A549 (cell line): ENCODE measurements around the gene EPHB1. TPM values are rescaled to one million over a fixed set of nuclear protein-coding genes. Genes with fewer than 3 reads are reported as not detected.

ENCODE experiments used
- ATAC-seq, 2 experiments: fragments of 200-7000 bp in 1 of 2; fragments of >200 bp in 1 of 2; cut with Nextera tagmentation in 1 of 2; cut with Tn5 transposase in 1 of 2; 3 replicates each; pipeline versions ENCODE4 v1.8.0 to v1.9.1; 2018 to 2020; ENCODE audit warnings: mild to moderate bottlenecking in 1 of 2, moderate library complexity in 1 of 2
- CTCF ChIA-PET: fragments of 300-600 bp; sonication (Branson Sonifier 250); formaldehyde crosslinking; extraction: SDS; loops from one replicate; lab custom pipeline; 2021; ENCODE audit warnings: antibody characterized with exemption, inconsistent platforms; lab: Yijun Ruan, JAX
- POLR2A ChIA-PET: fragments of 350-600 bp; formaldehyde crosslinking; extraction: SDS; loops from one replicate; lab custom pipeline; 2021; ENCODE audit warnings: antibody characterized with exemption, inconsistent platforms; lab: Yijun Ruan, JAX
- DNase-seq, 2 experiments: peaks; one replicate each; pipeline versions ENCODE4 v3.0.0 to v3.0.0-alpha.2; 2011 to 2016; ENCODE audit warnings: low read depth in 1 of 2, low spot score in 1 of 2
- FAIRE-seq: peaks from 2 replicates; lab custom pipeline; 2011; peaks lifted over from hg19 to GRCh38; lab: Jason Lieb, UNC
- H3K27ac ChIP-seq, 2 experiments: fragments of >200 bp; sonication (Bioruptor Twin); formaldehyde crosslinking; 3 replicates each; pipeline ENCODE4 v1.5.1; 2016 to 2017
- H3K4me1 ChIP-seq: fragments of >200 bp; sonication (Bioruptor Twin); formaldehyde crosslinking; 3 replicates; pipeline ENCODE4 v1.6.1; 2016
- H3K4me2 ChIP-seq: fragments of >200 bp; sonication (Bioruptor Twin); formaldehyde crosslinking; 3 replicates; pipeline ENCODE4 v1.6.1; 2016
- H3K4me3 ChIP-seq: fragments of >200 bp; sonication (Bioruptor Twin); formaldehyde crosslinking; 3 replicates; pipeline ENCODE4 v1.5.1; 2016
- H3K9me3 ChIP-seq: fragments of >200 bp; sonication (Bioruptor Twin); formaldehyde crosslinking; 3 replicates; pipeline ENCODE4 v1.6.1; 2016
- CBX8 ChIP-seq: fragments of 200-600 bp; sonication (generic); IDR thresholded peaks from 2 replicates; pipeline ENCODE4 v1.6.1; 2016
- CEBPB ChIP-seq, 2 experiments: fragments of >200 bp in 1 of 2; sonication (Bioruptor Twin) in 1 of 2; formaldehyde crosslinking in 1 of 2; IDR thresholded peaks; 2 replicates each; pipeline ENCODE4 v1.6.1; 2012 to 2016
- CHD4 ChIP-seq: fragments of 200-600 bp; sonication (generic); IDR thresholded peaks from 2 replicates; pipeline ENCODE4 v1.6.1; 2016; ENCODE audit warnings: antibody characterized with exemption, mild to moderate bottlenecking, borderline replicate concordance
- CTCF ChIP-seq: fragments of >200 bp; sonication (Bioruptor Twin); formaldehyde crosslinking; IDR thresholded peaks from 3 replicates; pipeline ENCODE4 v1.5.1; 2016
- EHF ChIP-seq: fragments of 250-450 bp; sonication (Bioruptor Pico); IDR thresholded peaks from 2 replicates; pipeline ENCODE4 v1.5.0; 2020; ENCODE audit warnings: mild to moderate bottlenecking
- EHMT2 ChIP-seq: fragments of 200-600 bp; sonication (generic); IDR thresholded peaks from 2 replicates; pipeline ENCODE4 v1.6.1; 2016; ENCODE audit warnings: antibody characterized with exemption, low read depth, mild to moderate bottlenecking, moderate library complexity
- EP300 ChIP-seq, 2 experiments: fragments of >200 bp; sonication (Bioruptor Twin); formaldehyde crosslinking; IDR thresholded peaks; 2 replicates in 1 of 2; 3 replicates in 1 of 2; pipeline ENCODE4 v1.6.1; 2016 to 2017
- FOSB ChIP-seq: fragments of 250-450 bp; sonication (Bioruptor Pico); IDR thresholded peaks from 2 replicates; pipeline ENCODE4 v1.5.0; 2020; ENCODE audit warnings: mild to moderate bottlenecking, moderate library complexity
- FOXS1 ChIP-seq: fragments of 250-450 bp; sonication (Bioruptor Pico); IDR thresholded peaks from 2 replicates; pipeline ENCODE4 v1.5.0; 2020; ENCODE audit warnings: mild to moderate bottlenecking, moderate library complexity
- HEYL ChIP-seq: fragments of 250-450 bp; sonication (Bioruptor Pico); IDR thresholded peaks from 2 replicates; pipeline ENCODE4 v1.8.0; 2021; ENCODE audit warnings: mild to moderate bottlenecking, moderate library complexity
- HOXB13 ChIP-seq: fragments of 250-450 bp; sonication (Bioruptor Pico); IDR thresholded peaks from 2 replicates; pipeline ENCODE4 v1.5.0; 2020; ENCODE audit warnings: low read depth, mild to moderate bottlenecking, moderate library complexity
- JUN ChIP-seq, 2 experiments: fragments of >200 bp; sonication (Bioruptor Twin); formaldehyde crosslinking; IDR thresholded peaks; 2 replicates in 1 of 2; 3 replicates in 1 of 2; pipeline ENCODE4 v1.6.1; 2016 to 2017
- KDM1A ChIP-seq: fragments of 200-600 bp; sonication (generic); IDR thresholded peaks from 2 replicates; pipeline ENCODE4 v1.6.1; 2016; ENCODE audit warnings: low read depth, mild to moderate bottlenecking
- MAFK ChIP-seq: fragments of 450-650 bp; IDR thresholded peaks from 2 replicates; pipeline ENCODE4 v1.6.1; 2014; ENCODE audit not compliant: partially characterized antibody
- MAX ChIP-seq: IDR thresholded peaks from 2 replicates; pipeline ENCODE4 v1.6.1; 2012
- MAZ ChIP-seq: fragments of 150-350 bp; IDR thresholded peaks from 2 replicates; pipeline ENCODE4 v1.6.1; 2014; ENCODE audit warnings: antibody characterized with exemption, low read depth, low read length, borderline replicate concordance
- NFE2L2 ChIP-seq: fragments of 150-350 bp; conservative IDR thresholded peaks from 2 replicates; pipeline ENCODE4 v1.6.1; 2014; ENCODE audit warnings: low read length
- NPAS2 ChIP-seq: fragments of 250-450 bp; sonication (Bioruptor Pico); IDR thresholded peaks from 2 replicates; pipeline ENCODE4 v1.8.0; 2022; ENCODE audit warnings: mild to moderate bottlenecking, moderate library complexity, borderline replicate concordance
- PHF8 ChIP-seq: fragments of 200-600 bp; sonication (generic); IDR thresholded peaks from 2 replicates; pipeline ENCODE4 v1.6.1; 2016; ENCODE audit warnings: low read depth, mild to moderate bottlenecking, antibody characterized with exemption, moderate library complexity, borderline replicate concordance
- RAD21 ChIP-seq, 2 experiments: fragments of >200 bp in 1 of 2; sonication (Bioruptor Twin) in 1 of 2; formaldehyde crosslinking in 1 of 2; IDR thresholded peaks in 1 of 2; conservative IDR thresholded peaks in 1 of 2; 2 replicates in 1 of 2; 3 replicates in 1 of 2; pipeline ENCODE4 v1.6.1; 2012 to 2018; ENCODE audit warnings: inconsistent platforms in 1 of 2
- RARB ChIP-seq: fragments of 250-450 bp; sonication (Bioruptor Pico); IDR thresholded peaks from 2 replicates; pipeline ENCODE4 v1.8.0; 2021; ENCODE audit warnings: mild to moderate bottlenecking, moderate library complexity
- RCOR1 ChIP-seq: fragments of 150-350 bp; IDR thresholded peaks from 2 replicates; pipeline ENCODE4 v1.6.1; 2014; ENCODE audit warnings: antibody characterized with exemption, low read length, low read depth
- RFX5 ChIP-seq: fragments of 450-650 bp; IDR thresholded peaks from 2 replicates; pipeline ENCODE4 v1.7.1; 2014; ENCODE audit warnings: antibody characterized with exemption, mild to moderate bottlenecking, moderate library complexity
- WGBS: methylation state at CpG from one replicate; pipeline ENCODE4 v1.1.6; 2017; ENCODE audit errors: missing lambda C conversion rate; 5-methylcytosine and 5-hydroxymethylcytosine counted together
- polyA plus RNA-seq, 4 experiments: library from polyadenylated mRNA; depleted of rRNA in 3 of 4; stranded (reverse); fragments of >200 nt; fragmentation: RNase III in 1 of 4; extraction: RNeasy Plus Mini Kit Qiagen cat#74134 plus additional on column Dnase treatment in 1 of 4; gene quantifications; 2 replicates in 3 of 4; 3 replicates in 1 of 4; pipeline ENCODE4 v1.2.3, GENCODE V29; 2011 to 2017
- TF ChIP-seq, protein P1 (sequence below): fragments of >200 bp; sonication (Bioruptor Twin); formaldehyde crosslinking; IDR thresholded peaks from 3 replicates; pipeline ENCODE4 v1.6.1; 2016

The EPHB1 gene
- polyA plus RNA-seq, 2 of the 4 experiments (the other 2 are of a cell fraction): 0.18 to 0.21 TPM

DNA sequence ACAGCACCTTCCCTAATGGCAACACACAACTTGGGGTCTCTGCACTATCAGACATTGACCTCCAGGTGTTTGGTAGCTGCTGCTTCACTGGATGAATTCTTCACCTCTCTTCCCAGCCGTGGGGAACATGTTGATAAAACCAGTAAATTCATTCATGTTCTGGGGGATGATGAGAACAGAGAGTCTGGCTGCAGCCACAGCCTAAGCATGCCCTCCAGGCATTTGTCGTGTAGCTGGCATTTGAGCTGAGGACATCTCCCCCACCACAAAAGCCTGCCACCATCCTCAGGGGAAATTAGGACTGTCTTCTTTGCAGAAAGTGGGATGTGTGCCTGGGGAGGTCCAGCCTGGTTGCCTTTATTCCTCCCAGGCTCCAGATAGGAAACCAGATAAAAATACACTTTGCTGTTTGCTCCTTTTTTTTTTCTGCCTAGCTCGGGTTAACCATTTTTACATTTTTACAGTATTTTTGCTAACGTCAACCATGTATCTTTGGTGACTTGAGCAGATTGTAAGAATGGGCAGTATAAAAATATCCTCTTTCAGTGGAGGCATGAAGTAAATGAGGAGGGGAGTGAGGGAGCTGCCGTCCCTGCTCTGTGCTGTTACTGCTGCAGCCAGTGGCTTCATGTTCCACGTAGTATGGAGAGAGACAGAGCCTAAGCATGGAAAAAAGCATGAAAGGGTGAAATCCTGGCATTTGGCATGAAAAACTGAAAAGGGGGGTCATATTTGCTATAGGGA, 444.0 kb downstream of the EPHB1 start:
- no peaks in the 10 kb centered on the region for H3K9me3 ChIP-seq
- no peak overlapping the region for H3K4me2 ChIP-seq
- DNase-seq (no peak), FAIRE-seq (no peak), ATAC-seq (no peak)
- H3K27ac ChIP-seq: no peak overlapping the region
- whole genome bisulfite sequencing: 3% methylated on average over 5 of the region's 6 CpGs
- no peak overlapping the region for H3K4me3 ChIP-seq
- H3K4me1 ChIP-seq: no peaks in the 10 kb centered on the region
- TF ChIP-seq FOXS1 (CRISPR knock-in tag) (no peak), NPAS2 (CRISPR knock-in tag) (no peak), HEYL (CRISPR knock-in tag) (no peak), EP300 (IDR thresholded peaks at IDR 0.05) (no peak), EHF (no peak), MAX (no peak)
- TF ChIP-seq, protein P1, sequence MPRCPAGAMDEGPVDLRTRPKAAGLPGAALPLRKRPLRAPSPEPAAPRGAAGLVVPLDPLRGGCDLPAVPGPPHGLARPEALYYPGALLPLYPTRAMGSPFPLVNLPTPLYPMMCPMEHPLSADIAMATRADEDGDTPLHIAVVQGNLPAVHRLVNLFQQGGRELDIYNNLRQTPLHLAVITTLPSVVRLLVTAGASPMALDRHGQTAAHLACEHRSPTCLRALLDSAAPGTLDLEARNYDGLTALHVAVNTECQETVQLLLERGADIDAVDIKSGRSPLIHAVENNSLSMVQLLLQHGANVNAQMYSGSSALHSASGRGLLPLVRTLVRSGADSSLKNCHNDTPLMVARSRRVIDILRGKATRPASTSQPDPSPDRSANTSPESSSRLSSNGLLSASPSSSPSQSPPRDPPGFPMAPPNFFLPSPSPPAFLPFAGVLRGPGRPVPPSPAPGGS: no peak
- ChIA-PET POLR2A (no interaction called here), CTCF (no interaction called here)

DNA sequence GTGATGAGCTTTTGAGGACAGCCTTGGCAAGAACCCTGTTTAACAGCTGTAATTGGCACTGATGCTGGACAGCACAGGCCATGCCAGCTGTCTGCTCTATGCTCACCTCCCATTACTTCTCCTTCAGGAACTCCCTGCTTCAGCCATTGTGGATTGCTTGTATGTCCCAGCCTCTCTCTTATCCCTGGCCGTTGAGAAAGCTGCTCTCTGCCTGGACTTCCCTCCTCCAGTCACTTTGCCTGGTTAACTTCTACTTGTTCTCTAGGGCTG, 444.5 kb downstream of the EPHB1 start:
- no peak for FAIRE-seq
- Histone ChIP-seq H3K4me3 (no peak overlapping the region), H3K27ac (no peak overlapping the region), H3K4me1 (no peaks in the 10 kb centered on the region), H3K9me3 (no peaks in the 10 kb centered on the region), H3K4me2 (no peak overlapping the region)
- POLR2A ChIA-PET: no interaction called here
- ATAC-seq: no peak
- 0% methylated on average over 1 of the region's 1 CpG for WGBS
- no peak for DNase-seq
- CTCF ChIA-PET: no interaction called here
- TF ChIP-seq FOSB (CRISPR knock-in tag) (no peak), MAFK (no peak), EHMT2 (no peak), RARB (CRISPR knock-in tag) (no peak), CEBPB (IDR thresholded peaks at IDR 0.05) (no peak), CBX8 (no peak), RCOR1 (no peak), CHD4 (no peak), RAD21 (conservative IDR thresholded peaks at IDR 0.05 in 1 of 2, IDR thresholded peaks at IDR 0.05 in 1 of 2) (no peak), MAX (no peak), KDM1A (no peak)

DNA sequence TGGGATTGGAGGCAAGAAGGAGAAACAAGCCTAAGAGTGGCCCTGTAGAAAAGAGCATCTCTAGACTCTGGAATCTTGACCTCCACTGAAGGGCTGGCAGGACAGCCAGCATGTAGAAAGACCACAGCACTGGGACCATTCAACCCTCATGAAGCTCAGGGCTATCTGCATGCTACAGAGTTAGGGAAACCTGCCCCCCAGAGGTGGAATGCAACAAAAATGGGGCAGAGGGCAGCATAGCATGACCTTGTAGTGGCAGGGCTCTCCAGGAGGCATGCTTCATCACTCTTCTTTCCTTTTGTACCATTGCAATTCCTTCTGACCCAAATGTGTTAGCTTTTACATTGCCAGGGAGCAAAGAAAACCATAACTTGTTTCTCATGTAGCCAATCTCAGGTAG, 445.4 kb downstream of the EPHB1 start:
- FAIRE-seq: no peak
- POLR2A ChIA-PET: no interaction called here
- no peak for DNase-seq
- no peak overlapping the region for H3K4me3 ChIP-seq
- H3K4me1 ChIP-seq: no peaks in the 10 kb centered on the region
- CTCF ChIA-PET: no interaction called here
- no peak overlapping the region for H3K4me2 ChIP-seq
- H3K27ac ChIP-seq: no peak overlapping the region
- TF ChIP-seq NPAS2 (CRISPR knock-in tag) (no peak), EHMT2 (no peak), JUN (IDR thresholded peaks at IDR 0.05) (no peak), HOXB13 (CRISPR knock-in tag) (no peak), HEYL (CRISPR knock-in tag) (no peak), NFE2L2 (no peak), FOSB (CRISPR knock-in tag) (no peak), CTCF (no peak), RFX5 (no peak), MAZ (no peak), PHF8 (no peak)
- TF ChIP-seq, protein P1: no peak
- H3K9me3 ChIP-seq: no peaks in the 10 kb centered on the region
- no peak for ATAC-seq
